IMR-90 (cell line): ENCODE measurements around the gene TCN1. TPM values are rescaled to one million over a fixed set of nuclear protein-coding genes. Genes with fewer than 3 reads are reported as not detected.

Source experiments
- ATAC-seq: fragments of 200-7000 bp; cut with Tn5 transposase; 2 replicates; pipeline ENCODE4 v1.9.1; 2020; ENCODE audit warnings: low read depth, mild to moderate bottlenecking, moderate library complexity
- BruUV-seq: library from RNA; stranded (reverse); fragments of 400-500 nt; replicated peaks from 2 replicates; lab custom pipeline; 2021; lab: Mats Ljungman, UMichigan
- CTCF ChIA-PET: fragments of 300-600 bp; formaldehyde crosslinking; extraction: SDS; loops from one replicate; lab custom pipeline; 2021; ENCODE audit warnings: antibody characterized with exemption; lab: Yijun Ruan, JAX
- POLR2A ChIA-PET: fragments of 300-600 bp; sonication (Branson Sonifier 250); formaldehyde crosslinking; loops from one replicate; lab custom pipeline; 2022; ENCODE audit warnings: antibody characterized with exemption; ENCODE audit not compliant: unreplicated experiment; lab: Charles Lee
- DNase-seq: peaks from one replicate; pipeline ENCODE4 v3.0.0; 2013
- H2AFZ ChIP-seq: replicated peaks from 2 replicates; pipeline ENCODE3; 2013; ENCODE audit warnings: low read length, mild to moderate bottlenecking; ENCODE audit not compliant: poor library complexity
- H2AK5ac ChIP-seq: 2 replicates; pipeline ENCODE4 v1.6.1; 2013; ENCODE audit warnings: low read depth, low read length, inconsistent platforms
- H2AK9ac ChIP-seq: replicated peaks from 2 replicates; pipeline ENCODE3; 2013; ENCODE audit warnings: mild to moderate bottlenecking, low read depth, low read length, moderate library complexity; ENCODE audit not compliant: poor library complexity
- H2BK120ac ChIP-seq: 2 replicates; pipeline ENCODE4 v1.6.1; 2013; ENCODE audit warnings: low read depth, low read length, inconsistent platforms
- H2BK15ac ChIP-seq: 3 replicates; pipeline ENCODE4 v1.6.1; 2013; ENCODE audit warnings: low read depth, low read length, inconsistent platforms
- H2BK20ac ChIP-seq: 2 replicates; pipeline ENCODE4 v1.6.1; 2013; ENCODE audit warnings: low read depth, mild to moderate bottlenecking, inconsistent platforms, low read length, moderate library complexity
- H2BK5ac ChIP-seq: 2 replicates; pipeline ENCODE4 v1.6.1; 2013; ENCODE audit warnings: mild to moderate bottlenecking, low read depth, low read length, inconsistent platforms; ENCODE audit not compliant: poor library complexity, severe bottlenecking
- H3K14ac ChIP-seq: replicated peaks from 2 replicates; pipeline ENCODE4 v1.6.1; 2013; ENCODE audit warnings: low read depth, low read length, inconsistent platforms
- H3K18ac ChIP-seq: 2 replicates; pipeline ENCODE4 v1.6.1; 2013; ENCODE audit warnings: low read depth, low read length, control low read depth
- H3K23ac ChIP-seq: 2 replicates; pipeline ENCODE4 v1.6.1; 2013; ENCODE audit warnings: low read depth, low read length, inconsistent platforms
- H3K27ac ChIP-seq: 2 replicates; pipeline ENCODE4 v1.5.1; 2013; ENCODE audit warnings: mild to moderate bottlenecking, control low read depth, low read length; ENCODE audit not compliant: insufficient read depth
- H3K27me3 ChIP-seq: 2 replicates; pipeline ENCODE4 v1.6.1; 2013; ENCODE audit warnings: low read length; ENCODE audit not compliant: control insufficient read depth, insufficient read depth
- H3K36me3 ChIP-seq: 2 replicates; pipeline ENCODE4 v1.6.1; 2013; ENCODE audit warnings: low read length, mixed read lengths; ENCODE audit not compliant: control insufficient read depth, insufficient read depth
- H3K4ac ChIP-seq: 2 replicates; pipeline ENCODE4 v1.6.1; 2013; ENCODE audit warnings: low read depth, low read length, inconsistent platforms
- H3K4me1 ChIP-seq: 2 replicates; pipeline ENCODE4 v1.6.1; 2013; ENCODE audit warnings: low read length, mixed read lengths; ENCODE audit not compliant: control insufficient read depth, insufficient read depth
- H3K4me2 ChIP-seq: 2 replicates; pipeline ENCODE4 v1.6.1; 2013; ENCODE audit warnings: low read depth, mild to moderate bottlenecking, control low read depth, low read length, moderate library complexity
- H3K4me3 ChIP-seq: 2 replicates; pipeline ENCODE4 v1.5.1; 2013; ENCODE audit warnings: low read depth, mild to moderate bottlenecking, control low read depth, low read length, moderate library complexity; ENCODE audit not compliant: insufficient read depth
- H3K56ac ChIP-seq: 2 replicates; pipeline ENCODE4 v1.6.1; 2013; ENCODE audit warnings: low read length, inconsistent platforms; ENCODE audit not compliant: insufficient read depth; ENCODE audit errors: extremely low read depth
- H3K79me1 ChIP-seq, 2 experiments: 2 replicates each; pipeline ENCODE4 v1.6.1; 2013; ENCODE audit warnings: low read length in 2 of 2, inconsistent platforms in 1 of 2, low read depth in 1 of 2
- H3K9ac ChIP-seq: 2 replicates; pipeline ENCODE4 v1.6.1; 2013; ENCODE audit warnings: low read depth, low read length, control low read depth
- H3K9me1 ChIP-seq: 2 replicates; pipeline ENCODE4 v1.6.1; 2013; ENCODE audit warnings: low read length, inconsistent platforms; ENCODE audit not compliant: insufficient read depth
- H3K9me3 ChIP-seq: 2 replicates; pipeline ENCODE4 v1.6.1; 2013; ENCODE audit warnings: low read length; ENCODE audit not compliant: control insufficient read depth, insufficient read depth
- H4K20me1 ChIP-seq: 2 replicates; pipeline ENCODE4 v1.6.1; 2013; ENCODE audit warnings: low read length, inconsistent platforms; ENCODE audit not compliant: insufficient read depth
- H4K5ac ChIP-seq: 2 replicates; pipeline ENCODE4 v1.6.1; 2013; ENCODE audit warnings: mild to moderate bottlenecking, low read depth, low read length, control low read depth
- H4K8ac ChIP-seq, 2 experiments: 2 replicates each; pipeline ENCODE4 v1.6.1; 2013; ENCODE audit warnings: low read depth in 2 of 2, low read length in 2 of 2, control low read depth in 1 of 2, inconsistent platforms in 1 of 2
- H4K91ac ChIP-seq: 2 replicates; pipeline ENCODE4 v1.6.1; 2013; ENCODE audit warnings: low read depth, low read length, inconsistent platforms; ENCODE audit not compliant: insufficient read depth
- BHLHE40 ChIP-seq: fragments of 150-350 bp; IDR thresholded peaks from 2 replicates; pipeline ENCODE4 v1.6.1; 2016; ENCODE audit warnings: mild to moderate bottlenecking, low read depth, low read length
- CEBPB ChIP-seq: IDR thresholded peaks from 2 replicates; pipeline ENCODE4 v1.6.1; 2012; ENCODE audit warnings: low read depth, low read length, improper control_type of control experiment
- CHD1 ChIP-seq: IDR thresholded peaks from 2 replicates; pipeline ENCODE4 v1.6.1; 2012; ENCODE audit warnings: low read depth, low read length, improper control_type of control experiment
- FOS ChIP-seq: fragments of 150-350 bp; IDR thresholded peaks from 2 replicates; pipeline ENCODE4 v1.6.1; 2016; ENCODE audit warnings: low read depth, low read length
- MAFK ChIP-seq: IDR thresholded peaks from 2 replicates; pipeline ENCODE4 v1.6.1; 2012; ENCODE audit warnings: low read depth, low read length, improper control_type of control experiment
- MAZ ChIP-seq: IDR thresholded peaks from 2 replicates; pipeline ENCODE4 v1.6.1; 2012; ENCODE audit warnings: low read depth, mild to moderate bottlenecking, low read length, improper control_type of control experiment, moderate library complexity, borderline replicate concordance
- MXI1 ChIP-seq: IDR thresholded peaks from 2 replicates; pipeline ENCODE4 v1.6.1; 2012; ENCODE audit warnings: low read depth, mild to moderate bottlenecking, low read length, moderate library complexity, borderline replicate concordance
- POLR2A ChIP-seq: IDR thresholded peaks from 2 replicates; pipeline ENCODE4 v1.6.1; 2012; ENCODE audit warnings: mild to moderate bottlenecking, low read depth, low read length
- RCOR1 ChIP-seq: IDR thresholded peaks from 2 replicates; pipeline ENCODE4 v1.6.1; 2012; ENCODE audit warnings: mild to moderate bottlenecking, low read length, improper control_type of control experiment; ENCODE audit not compliant: insufficient replicate concordance
- SMC3 ChIP-seq: fragments of 150-350 bp; IDR thresholded peaks from 2 replicates; pipeline ENCODE4 v1.6.1; 2016; ENCODE audit warnings: low read depth, mild to moderate bottlenecking, antibody characterized with exemption, low read length, moderate library complexity
- WGBS, 2 experiments: methylation state at CpG; one replicate each; pipeline versions ENCODE4 v1.1.5 to v1.1.7; 2013; ENCODE audit warnings: missing lambda C conversion rate in 2 of 2; ENCODE audit not compliant: insufficient read length in 1 of 2; ENCODE audit errors: extremely low coverage in 2 of 2; 5-methylcytosine and 5-hydroxymethylcytosine counted together
- dilution Hi-C: fragments of 300-500 bp; cut with HindIII; formaldehyde crosslinking; loops from one replicate; pipeline ENCODE4 v1.14.3; 2018; ENCODE audit warnings: low sequenced_read_pairs; ENCODE audit not compliant: unreplicated experiment
- in situ Hi-C: fragments of 300-500 bp; cut with MboI; formaldehyde crosslinking; loops from 3 replicates; pipeline ENCODE4 v1.14.3; 2019; ENCODE audit warnings: low sequenced_read_pairs, inconsistent platforms, mixed read lengths
- intact Hi-C: fragments of 100-400 bp; cut with micrococcal nuclease; formaldehyde crosslinking; loops from 2 replicates; pipeline ENCODE4 v1.10.0; 2022
- polyA plus RNA-seq, 3 experiments: library from polyadenylated mRNA; depleted of rRNA; stranded (reverse); fragments of >200 nt; gene quantifications; 2 replicates each; pipeline ENCODE4 v1.2.3, GENCODE V29; 2012; ENCODE audit warnings: low replicate concordance in 1 of 3
- total RNA-seq: library from RNA; depleted of rRNA; stranded (reverse); fragments of >200 nt; gene quantifications from 2 replicates; pipeline ENCODE4 v1.2.3, GENCODE V29; 2012

The TCN1 gene
- total and polyA plus RNA-seq, 2 of the 4 experiments (the other 2 are of a cell fraction), result not detected

GRCh38 chr11:59842316-59842715 is 24.0 kb downstream of the TCN1 start:
- TF ChIP-seq MAZ (no peak), CHD1 (no peak), FOS (no peak), BHLHE40 (no peak), SMC3 (no peak), MXI1 (no peak), RCOR1 (no peak), MAFK (no peak), POLR2A (no peak), CEBPB (no peak)
- 47% methylated on average over 3 of the region's 12 CpGs; no CpG with 5 or more reads in 1 of the 2 experiments for WGBS, 2 experiments
- no peak overlapping the region for H3K9ac ChIP-seq
- H2AFZ ChIP-seq, result no peak overlapping the region
- no peaks in the 10 kb centered on the region for H3K9me1 ChIP-seq
- H4K5ac ChIP-seq, result no peak overlapping the region
- no peaks in the 10 kb centered on the region for H4K20me1 ChIP-seq
- H3K9me3 ChIP-seq, result no peaks in the 10 kb centered on the region
- no TSS peak for BruUV-seq
- no peak overlapping the region for H2BK15ac ChIP-seq
- ChIA-PET CTCF (no interaction called here), POLR2A (no interaction called here)
- H3K4me1 ChIP-seq, result no peaks in the 10 kb centered on the region
- no peak overlapping the region for H2BK20ac ChIP-seq
- H3K23ac ChIP-seq, result no peak overlapping the region
- dilution Hi-C loops, result no loop called here
- H3K4ac ChIP-seq, result no peak overlapping the region
- H3K4me2 ChIP-seq, result no peak overlapping the region
- in situ Hi-C loops, result loop anchor here (25.0 kb wide), 1 partner anchor 345 kb away; the partner anchor contains the start of gene MS4A6A
- H2BK5ac ChIP-seq, result no peak overlapping the region
- H3K79me1 ChIP-seq, result no peaks in the 10 kb centered on the region
- no peak overlapping the region for H2AK5ac ChIP-seq
- H3K4me3 ChIP-seq, result no peak overlapping the region
- intact Hi-C loops, result no loop called here
- ATAC-seq (no peak), DNase-seq (no peak)
- no peak overlapping the region for H3K18ac ChIP-seq
- H2AK9ac ChIP-seq, result no peak overlapping the region
- no peak overlapping the region for H3K14ac ChIP-seq
- H4K91ac ChIP-seq, result no peak overlapping the region
- H3K56ac ChIP-seq, result no peak overlapping the region
- no peak overlapping the region for H3K27ac ChIP-seq
- no peak overlapping the region for H4K8ac ChIP-seq
- no peaks in the 10 kb centered on the region; the same call in 1 of the 2 replicates for H3K27me3 ChIP-seq
- no peak overlapping the region for H2BK120ac ChIP-seq
- H3K36me3 ChIP-seq, result no peaks in the 10 kb centered on the region
